Parathyroid adenoma (tissue), 2 donors: Measurements from ENCODE around the gene POLA2.

ENCODE experiments used
- H2AFZ ChIP-seq: fragments of 300-600 bp; sonication (generic); one replicate; pipeline ENCODE4 v1.7.0; 2017; ENCODE audit warnings: antibody characterized with exemption, mild to moderate bottlenecking
- H3K27ac ChIP-seq: fragments of 300-600 bp; sonication (generic); one replicate; pipeline ENCODE4 v1.7.0; 2017
- H3K27me3 ChIP-seq: fragments of 300-600 bp; sonication (generic); one replicate; pipeline ENCODE4 v1.7.0; 2017; ENCODE audit warnings: low read length; ENCODE audit not compliant: control insufficient read depth, insufficient read depth
- H3K36me3 ChIP-seq: fragments of 300-600 bp; sonication (generic); one replicate; pipeline ENCODE4 v1.7.0; 2017; ENCODE audit warnings: low read length; ENCODE audit not compliant: control insufficient read depth, insufficient read depth
- H3K4me1 ChIP-seq: fragments of 300-600 bp; sonication (generic); one replicate; pipeline ENCODE4 v1.7.0; 2017; ENCODE audit warnings: control low read depth
- H3K4me2 ChIP-seq: fragments of 300-600 bp; sonication (generic); one replicate; pipeline ENCODE4 v1.7.0; 2017; ENCODE audit warnings: low read length
- H3K4me3 ChIP-seq: fragments of 300-600 bp; sonication (generic); one replicate; pipeline ENCODE4 v1.7.0; 2017; ENCODE audit warnings: low read depth, low read length
- H3K79me2 ChIP-seq: fragments of 300-600 bp; sonication (generic); one replicate; pipeline ENCODE4 v1.7.0; 2017; ENCODE audit warnings: control low read depth
- H3K9ac ChIP-seq: fragments of 300-600 bp; sonication (generic); one replicate; pipeline ENCODE4 v1.7.0; 2017; ENCODE audit warnings: mild to moderate bottlenecking
- H3K9me3 ChIP-seq: fragments of 300-600 bp; sonication (generic); one replicate; pipeline ENCODE4 v1.7.0; 2017; ENCODE audit warnings: low read length; ENCODE audit not compliant: control insufficient read depth
- CTCF ChIP-seq: fragments of 300-600 bp; sonication (generic); IDR thresholded peaks from one replicate; pipeline ENCODE4 v1.7.0; 2017; ENCODE audit warnings: antibody characterized with exemption, mild to moderate bottlenecking
- donor health status: primary hyperparathyroidism.

The POLA2 gene

GRCh38 chr11:65338676-65339075 lies 76.9 kb downstream of the POLA2 start:
- TF ChIP-seq CTCF: no peak
- H3K9me3 ChIP-seq: no peaks in the 10 kb centered on the region
- H3K4me2 ChIP-seq: no peak overlapping the region
- H3K27me3 ChIP-seq: no peaks in the 10 kb centered on the region
- no peak overlapping the region for H3K4me3 ChIP-seq
- H3K9ac ChIP-seq: no peak overlapping the region
- no peaks in the 10 kb centered on the region for H3K4me1 ChIP-seq
- no peaks in the 10 kb centered on the region for H3K36me3 ChIP-seq
- H3K27ac ChIP-seq: no peak overlapping the region
- no peak overlapping the region for H2AFZ ChIP-seq
- H3K79me2 ChIP-seq: peaks cover 33% of the 10 kb centered on the region

GRCh38 chr11:65340226-65340625 lies 78.5 kb downstream of the POLA2 start:
- H2AFZ ChIP-seq: no peak overlapping the region
- no peak for TF ChIP-seq CTCF
- no peaks in the 10 kb centered on the region for H3K27me3 ChIP-seq
- peaks cover 19% of the 10 kb centered on the region for H3K79me2 ChIP-seq
- H3K9ac ChIP-seq: no peak overlapping the region
- H3K36me3 ChIP-seq: no peaks in the 10 kb centered on the region
- H3K9me3 ChIP-seq: no peaks in the 10 kb centered on the region
- no peak overlapping the region for H3K27ac ChIP-seq
- no peak overlapping the region for H3K4me2 ChIP-seq
- no peaks in the 10 kb centered on the region for H3K4me1 ChIP-seq
- no peak overlapping the region for H3K4me3 ChIP-seq

GRCh38 chr11:65341856-65342255 lies 80.1 kb downstream of the POLA2 start:
- Histone ChIP-seq H3K79me2 (peaks cover 11% of the 10 kb centered on the region), H3K9me3 (no peaks in the 10 kb centered on the region), H3K4me2 (no peak overlapping the region), H3K4me3 (no peak overlapping the region), H2AFZ (no peak overlapping the region), H3K4me1 (no peaks in the 10 kb centered on the region), H3K9ac (no peak overlapping the region), H3K27me3 (no peaks in the 10 kb centered on the region), H3K36me3 (no peaks in the 10 kb centered on the region), H3K27ac (no peak overlapping the region)
- no peak for TF ChIP-seq CTCF
